Left lung (tissue), 10 donors: ENCODE measurements around the gene USP35. TPM values are rescaled to one million over a fixed set of nuclear protein-coding genes. Genes with fewer than 3 reads are reported as not detected.

Experiments used
- ATAC-seq: fragments of 200-7000 bp; cut with Tn5 transposase; one replicate; pipeline ENCODE4 v1.9.1; 2020; ENCODE audit warnings: moderate library complexity
- DNase-seq, 4 donors: peaks; one replicate each; pipeline ENCODE4 v3.0.0-alpha.2; 2013 to 2020
- H3K27ac ChIP-seq, 2 donors: fragments of 200-600 bp; sonication (generic) in 1 of 2; one replicate each; pipeline versions ENCODE4 v1.5.0 to v1.8.0; 2020 to 2021
- H3K27me3 ChIP-seq, 2 donors: fragments of 200-600 bp; sonication (generic) in 1 of 2; one replicate each; pipeline versions ENCODE4 v1.5.0 to v1.8.0; 2020 to 2021
- H3K36me3 ChIP-seq, 2 donors: fragments of 200-600 bp; sonication (generic) in 1 of 2; one replicate each; pipeline versions ENCODE4 v1.5.0 to v1.8.0; 2020 to 2021
- H3K4me1 ChIP-seq, 2 donors: fragments of 200-600 bp; one replicate each; pipeline ENCODE4 v1.8.0; 2021
- H3K4me3 ChIP-seq, 2 donors: fragments of 200-600 bp; sonication (generic) in 1 of 2; one replicate each; pipeline versions ENCODE4 v1.5.0 to v1.8.0; 2020 to 2021; ENCODE audit warnings: mild to moderate bottlenecking in 1 of 2
- H3K9me3 ChIP-seq, 2 donors: fragments of 200-600 bp; sonication (generic) in 1 of 2; one replicate each; pipeline versions ENCODE4 v1.5.0 to v1.8.0; 2020 to 2021
- intact Hi-C, 2 donors: fragments of 100-400 bp; cut with DNase I; formaldehyde crosslinking; loops; one replicate each; pipeline versions ENCODE4 v1.11.2 to v1.14.2; 2022
- polyA plus RNA-seq, 6 donors: library from polyadenylated mRNA; unstranded; fragments of 120-200 nt; gene quantifications; one replicate each; pipeline ENCODE4 v1.2.1, GENCODE V29; 2013; ENCODE audit not compliant: insufficient read length in 6 of 6
- total RNA-seq, 2 donors: library from RNA; stranded (reverse); fragmentation: NEBNext Ultra II Directional; extraction: Animal tissue kit (Norgen Biotek cat#: 25700); gene quantifications; one replicate each; pipeline ENCODE4 v1.2.1, GENCODE V29; 2021
- TF ChIP-seq, protein P1 (sequence below), 2 donors: fragments of 200-600 bp; sonication (generic) in 1 of 2; IDR thresholded peaks; one replicate each; pipeline versions ENCODE4 v1.5.0 to v1.8.0; 2021; ENCODE audit warnings: antibody characterized with exemption in 2 of 2
- donor health status: DM: no; HTN: yes; CAD: no.
- donor health status: DM: no; HTN: no; CAD: no.

The USP35 gene
- total and polyA plus RNA-seq, 8 donors = 5.8 to 8.2 (median 6.9) TPM

DNA sequence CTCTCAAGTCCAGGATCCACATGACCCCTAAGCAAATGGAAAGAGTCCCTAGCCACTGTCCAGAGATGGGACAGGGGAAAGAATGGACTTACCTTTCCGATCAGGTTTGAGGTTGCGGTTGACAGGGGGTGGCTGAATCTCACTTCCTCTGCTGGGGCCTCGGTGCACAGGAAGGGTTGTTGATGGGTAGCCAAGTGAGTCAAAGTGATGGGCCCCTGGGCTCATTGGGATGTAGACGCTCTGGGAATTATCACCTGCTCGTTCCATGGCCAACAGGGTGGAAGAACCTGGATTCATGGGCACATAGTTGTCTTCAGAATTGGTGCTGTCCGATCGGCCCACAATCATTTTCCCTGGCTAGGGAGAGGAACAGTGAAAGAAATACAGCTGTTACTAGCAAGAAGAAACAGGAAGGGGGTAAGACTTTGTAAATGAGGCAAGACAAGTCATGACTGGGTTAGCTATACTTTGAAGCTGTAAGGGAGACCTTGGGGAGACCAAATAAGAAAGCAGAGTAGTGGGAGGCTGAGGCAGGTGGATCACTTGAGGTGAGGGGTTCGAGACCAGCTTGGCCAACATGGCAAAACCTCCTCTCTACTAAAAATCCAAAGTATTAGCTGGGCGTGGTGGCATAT lies 34.7 kb downstream of the USP35 start:
- Histone ChIP-seq H3K36me3 (peaks cover 5 to 86% of the 10 kb centered on the region in 2 donors), H3K4me3 (no peak overlapping the region), H3K27me3 (no peaks in the 10 kb centered on the region), H3K9me3 (no peaks in the 10 kb centered on the region), H3K4me1 (peaks cover 0 to under 1% of the 10 kb centered on the region in 2 donors), H3K27ac (no peak overlapping the region)
- DNase-seq (no peak), ATAC-seq (no peak)
- intact Hi-C loops = loop anchor here in 1 of 2 donors (10.0 kb wide), 2 partner anchors 191 to 341 kb away; partner anchors contain the start of gene GAB2
- TF ChIP-seq, protein P1, sequence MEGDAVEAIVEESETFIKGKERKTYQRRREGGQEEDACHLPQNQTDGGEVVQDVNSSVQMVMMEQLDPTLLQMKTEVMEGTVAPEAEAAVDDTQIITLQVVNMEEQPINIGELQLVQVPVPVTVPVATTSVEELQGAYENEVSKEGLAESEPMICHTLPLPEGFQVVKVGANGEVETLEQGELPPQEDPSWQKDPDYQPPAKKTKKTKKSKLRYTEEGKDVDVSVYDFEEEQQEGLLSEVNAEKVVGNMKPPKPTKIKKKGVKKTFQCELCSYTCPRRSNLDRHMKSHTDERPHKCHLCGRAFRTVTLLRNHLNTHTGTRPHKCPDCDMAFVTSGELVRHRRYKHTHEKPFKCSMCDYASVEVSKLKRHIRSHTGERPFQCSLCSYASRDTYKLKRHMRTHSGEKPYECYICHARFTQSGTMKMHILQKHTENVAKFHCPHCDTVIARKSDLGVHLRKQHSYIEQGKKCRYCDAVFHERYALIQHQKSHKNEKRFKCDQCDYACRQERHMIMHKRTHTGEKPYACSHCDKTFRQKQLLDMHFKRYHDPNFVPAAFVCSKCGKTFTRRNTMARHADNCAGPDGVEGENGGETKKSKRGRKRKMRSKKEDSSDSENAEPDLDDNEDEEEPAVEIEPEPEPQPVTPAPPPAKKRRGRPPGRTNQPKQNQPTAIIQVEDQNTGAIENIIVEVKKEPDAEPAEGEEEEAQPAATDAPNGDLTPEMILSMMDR (IDR thresholded peaks at IDR 0.05) = no peak

- peaks cover 0 to 11% of the 10 kb centered on the region in 2 donors for H3K4me1 ChIP-seq
- H3K4me3 ChIP-seq = no peak overlapping the region
- H3K27ac ChIP-seq = no peak overlapping the region
- DNase-seq = no peak
- ATAC-seq = no peak
- intact Hi-C loops = loop anchor here in 1 of 2 donors (10.0 kb wide), 2 partner anchors 190 to 340 kb away; partner anchors contain the start of gene GAB2
- H3K9me3 ChIP-seq = no peaks in the 10 kb centered on the region
- no peaks in the 10 kb centered on the region for H3K27me3 ChIP-seq
- TF ChIP-seq, protein P1 (IDR thresholded peaks at IDR 0.05) = no peak
- H3K36me3 ChIP-seq = peaks cover 5 to 76% of the 10 kb centered on the region in 2 donors
These were observed 35.8 kb downstream of the USP35 start for GRCh38 chr11:78224506-78224905.

- Histone ChIP-seq H3K9me3 (no peaks in the 10 kb centered on the region), H3K4me1 (peaks cover 0 to 15% of the 10 kb centered on the region in 2 donors), H3K27ac (no peak overlapping the region), H3K27me3 (no peaks in the 10 kb centered on the region), H3K36me3 (peaks cover 5 to 71% of the 10 kb centered on the region in 2 donors), H3K4me3 (no peak overlapping the region)
- TF ChIP-seq, protein P1 (IDR thresholded peaks at IDR 0.05) = no peak
- ATAC-seq (no peak), DNase-seq (no peak)
- intact Hi-C loops = loop anchor here in 1 of 2 donors (10.0 kb wide), 2 partner anchors 190 to 340 kb away; partner anchors contain the start of gene GAB2
These were observed 36.2 kb downstream of the USP35 start for GRCh38 chr11:78224906-78225420.

- Histone ChIP-seq H3K27me3 (no peaks in the 10 kb centered on the region), H3K4me1 (peaks cover 0 to 26% of the 10 kb centered on the region in 2 donors), H3K9me3 (no peaks in the 10 kb centered on the region), H3K36me3 (peaks cover 0 to 51% of the 10 kb centered on the region in 2 donors), H3K27ac (no peak overlapping the region), H3K4me3 (no peak overlapping the region)
- intact Hi-C loops = loop anchor here in 1 of 2 donors (10.0 kb wide), 2 partner anchors 188 to 338 kb away; partner anchors contain the start of gene GAB2
- ATAC-seq = no peak
- TF ChIP-seq, protein P1 (IDR thresholded peaks at IDR 0.05) = no peak
- no peak for DNase-seq
These were observed 38.3 kb downstream of the USP35 start for GRCh38 chr11:78226684-78227680.
